GM18517 (cell line): ENCODE measurements around the gene CSF1.
"Not testable (repeated sequence)": the region's sequence is repeated elsewhere in the genome, so short reads cannot be mapped to it uniquely, and the experiment has no call there.

Experiments
- ATAC-seq: cut with Tn5 transposase; IDR thresholded peaks from one replicate; pipeline ENCODE4 v1.9.1; 2021; ENCODE audit warnings: mild to moderate bottlenecking, moderate library complexity; ENCODE audit not compliant: unreplicated experiment

Gene CSF1, protein sequence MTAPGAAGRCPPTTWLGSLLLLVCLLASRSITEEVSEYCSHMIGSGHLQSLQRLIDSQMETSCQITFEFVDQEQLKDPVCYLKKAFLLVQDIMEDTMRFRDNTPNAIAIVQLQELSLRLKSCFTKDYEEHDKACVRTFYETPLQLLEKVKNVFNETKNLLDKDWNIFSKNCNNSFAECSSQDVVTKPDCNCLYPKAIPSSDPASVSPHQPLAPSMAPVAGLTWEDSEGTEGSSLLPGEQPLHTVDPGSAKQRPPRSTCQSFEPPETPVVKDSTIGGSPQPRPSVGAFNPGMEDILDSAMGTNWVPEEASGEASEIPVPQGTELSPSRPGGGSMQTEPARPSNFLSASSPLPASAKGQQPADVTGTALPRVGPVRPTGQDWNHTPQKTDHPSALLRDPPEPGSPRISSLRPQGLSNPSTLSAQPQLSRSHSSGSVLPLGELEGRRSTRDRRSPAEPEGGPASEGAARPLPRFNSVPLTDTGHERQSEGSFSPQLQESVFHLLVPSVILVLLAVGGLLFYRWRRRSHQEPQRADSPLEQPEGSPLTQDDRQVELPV

DNA sequence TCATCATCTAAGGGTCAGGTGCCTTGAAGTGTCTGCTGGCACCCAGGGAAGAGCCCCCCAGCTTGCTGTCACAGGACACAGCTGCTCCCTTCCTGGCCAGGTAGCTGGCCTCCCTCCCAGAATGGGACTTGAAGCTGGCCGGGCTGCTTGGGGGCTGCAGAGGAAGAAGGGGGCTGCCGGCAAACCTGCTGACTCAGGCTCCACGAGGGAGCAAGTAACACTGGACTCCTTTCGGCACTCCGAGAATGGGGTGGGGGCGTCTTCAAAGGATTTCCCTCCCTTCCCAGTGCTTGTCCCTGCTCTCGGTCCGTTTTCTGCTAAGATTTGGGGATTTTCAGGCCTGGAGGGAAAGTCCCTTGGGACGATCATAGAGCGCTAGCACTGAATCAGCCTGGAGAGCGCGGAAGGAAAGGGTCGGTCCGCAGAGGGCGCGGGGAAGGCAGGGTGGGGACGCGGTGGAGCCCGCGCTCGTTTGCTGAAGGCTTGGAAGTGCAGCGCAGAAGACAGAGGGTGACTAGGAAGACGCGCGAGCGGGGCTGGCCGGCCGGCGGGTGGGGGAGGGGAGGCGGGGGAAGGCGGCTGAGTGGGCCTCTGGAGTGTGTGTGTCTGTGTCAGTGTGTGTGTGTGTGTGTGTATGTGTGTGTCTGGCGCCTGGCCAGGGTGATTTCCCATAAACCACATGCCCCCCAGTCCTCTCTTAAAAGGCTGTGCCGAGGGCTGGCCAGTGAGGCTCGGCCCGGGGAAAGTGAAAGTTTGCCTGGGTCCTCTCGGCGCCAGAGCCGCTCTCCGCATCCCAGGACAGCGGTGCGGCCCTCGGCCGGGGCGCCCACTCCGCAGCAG, at the start of gene CSF1:
TSS of gene CSF1 (plus strand) at position 727 of the 840 bp plus-strand sequence. CDS start 175 bp downstream, outside the sequence.
- ATAC-seq = no peak

DNA sequence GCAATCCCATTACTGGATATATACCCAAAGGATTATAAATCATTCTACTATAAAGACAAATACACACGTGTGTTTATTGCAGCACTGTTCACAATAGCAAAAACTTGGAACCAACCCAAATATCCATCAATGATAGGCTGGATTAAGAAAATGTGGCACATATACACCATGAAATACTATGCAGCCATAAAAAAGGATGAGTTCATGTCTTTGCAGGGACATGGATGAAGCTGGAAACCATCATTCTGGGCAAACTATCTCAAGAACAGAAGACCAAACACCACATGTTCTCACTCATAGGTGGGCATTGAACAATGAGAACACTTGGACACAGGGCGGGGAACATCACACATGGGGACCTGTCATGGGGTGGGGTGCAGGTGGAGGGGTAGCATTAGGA, 49.0 kb upstream of the CSF1 start:
- not testable (repeated sequence) for ATAC-seq

DNA sequence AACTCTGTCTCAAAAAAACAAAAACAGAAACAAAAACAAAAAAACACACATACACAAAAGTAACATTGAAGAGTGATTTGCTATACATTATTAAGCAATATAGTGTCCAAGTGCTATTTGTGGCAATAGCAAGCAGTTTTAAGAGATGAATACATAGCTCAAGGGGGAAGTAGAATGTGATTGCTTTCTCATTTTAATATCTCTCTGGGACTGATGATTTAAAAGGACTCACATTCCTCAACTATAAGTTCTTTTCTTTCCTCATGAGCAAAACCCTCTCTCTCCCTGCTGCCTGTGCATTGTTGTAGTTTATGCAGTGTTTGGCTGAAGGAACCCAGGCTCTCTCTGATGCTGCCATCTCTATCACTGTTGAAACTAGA, 47.0 kb upstream of the CSF1 start:
- no peak for ATAC-seq

DNA sequence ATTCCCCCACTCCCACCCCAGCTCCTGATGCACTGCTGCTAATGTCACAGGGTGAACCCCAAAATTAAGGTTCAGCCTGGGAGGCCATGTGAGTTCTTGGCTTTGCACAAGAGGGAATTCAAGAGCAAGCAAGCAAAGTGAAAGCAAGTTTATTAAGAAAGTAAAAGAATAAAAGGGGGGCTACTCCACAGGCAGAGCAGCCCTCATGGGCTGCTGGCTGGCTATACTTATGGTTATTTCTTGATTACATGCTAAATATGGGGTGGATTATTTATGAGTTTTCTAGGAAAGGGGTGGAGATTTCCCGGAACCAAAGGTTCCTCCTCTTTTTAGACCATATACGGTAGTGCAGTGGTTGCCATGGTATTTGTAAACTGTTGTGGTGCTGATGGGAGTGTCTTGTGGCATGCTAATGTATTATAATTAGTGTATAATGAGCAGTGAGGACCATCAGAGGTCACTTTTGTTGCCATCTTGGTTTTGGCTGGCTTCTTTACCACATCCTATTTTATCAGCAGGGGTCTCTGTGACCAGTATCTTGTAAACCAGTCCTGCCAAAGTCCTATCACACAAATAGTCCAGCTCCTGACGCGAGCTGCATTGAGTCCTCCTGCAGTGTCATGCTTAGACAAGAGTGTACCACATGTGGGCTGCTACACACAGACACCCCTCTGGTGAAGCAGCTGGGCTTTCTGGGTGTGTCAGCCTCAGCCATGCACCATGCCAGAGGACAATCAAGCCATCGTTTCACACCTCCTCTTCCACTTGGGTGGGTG, 46.4 kb upstream of the CSF1 start:
- ATAC-seq = no peak

DNA sequence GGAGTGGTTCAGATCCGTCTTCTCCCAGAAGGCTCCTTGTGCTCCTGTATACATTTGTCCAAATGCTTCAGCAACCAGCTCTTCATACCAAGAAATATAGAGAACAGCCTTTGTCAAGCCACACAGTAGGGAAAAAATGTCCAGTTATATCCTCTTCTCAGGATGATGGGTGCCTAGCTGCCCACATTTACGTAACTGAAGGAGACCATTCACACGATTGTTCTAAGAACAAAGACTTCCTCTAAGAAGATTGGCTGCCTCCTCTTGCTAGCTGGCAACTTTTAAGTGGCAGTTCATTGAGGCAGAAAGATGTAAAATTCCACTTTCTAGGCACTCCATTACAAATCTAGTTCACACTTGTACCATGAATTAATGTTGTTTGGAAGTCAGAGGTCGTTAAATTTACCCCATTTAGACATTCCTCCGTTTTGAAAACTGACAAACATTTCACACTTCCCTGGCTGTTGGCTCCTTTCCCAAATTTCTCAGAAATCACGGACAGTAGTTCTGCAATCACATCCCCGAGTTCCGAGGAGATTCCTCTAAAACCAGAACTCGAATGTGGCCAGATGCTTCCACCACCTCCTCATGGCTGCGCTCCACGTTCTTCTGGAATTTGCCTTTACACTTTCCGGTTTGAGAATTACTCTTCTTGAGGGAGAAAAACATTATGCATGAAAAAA, 45.6 kb upstream of the CSF1 start:
- ATAC-seq = no peak

DNA sequence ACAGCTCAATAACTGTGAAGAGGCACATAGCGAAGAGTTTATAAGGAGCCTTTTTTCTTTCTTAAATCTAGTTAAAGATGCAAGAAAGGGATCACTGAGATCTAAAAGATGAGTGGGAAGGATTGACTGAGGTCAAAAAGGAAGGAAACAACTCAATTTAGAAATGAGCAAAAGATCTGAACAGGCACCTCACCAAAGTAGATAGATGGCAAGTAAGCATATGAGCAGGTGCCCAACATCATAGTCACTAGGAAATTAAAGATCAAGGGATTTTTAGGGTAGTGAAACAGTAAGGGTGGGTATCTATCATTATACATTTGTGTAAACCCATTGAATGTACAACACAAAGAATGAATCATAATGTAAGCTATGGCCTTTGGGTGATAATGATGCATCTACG, 44.6 kb upstream of the CSF1 start:
- ATAC-seq = no peak

DNA sequence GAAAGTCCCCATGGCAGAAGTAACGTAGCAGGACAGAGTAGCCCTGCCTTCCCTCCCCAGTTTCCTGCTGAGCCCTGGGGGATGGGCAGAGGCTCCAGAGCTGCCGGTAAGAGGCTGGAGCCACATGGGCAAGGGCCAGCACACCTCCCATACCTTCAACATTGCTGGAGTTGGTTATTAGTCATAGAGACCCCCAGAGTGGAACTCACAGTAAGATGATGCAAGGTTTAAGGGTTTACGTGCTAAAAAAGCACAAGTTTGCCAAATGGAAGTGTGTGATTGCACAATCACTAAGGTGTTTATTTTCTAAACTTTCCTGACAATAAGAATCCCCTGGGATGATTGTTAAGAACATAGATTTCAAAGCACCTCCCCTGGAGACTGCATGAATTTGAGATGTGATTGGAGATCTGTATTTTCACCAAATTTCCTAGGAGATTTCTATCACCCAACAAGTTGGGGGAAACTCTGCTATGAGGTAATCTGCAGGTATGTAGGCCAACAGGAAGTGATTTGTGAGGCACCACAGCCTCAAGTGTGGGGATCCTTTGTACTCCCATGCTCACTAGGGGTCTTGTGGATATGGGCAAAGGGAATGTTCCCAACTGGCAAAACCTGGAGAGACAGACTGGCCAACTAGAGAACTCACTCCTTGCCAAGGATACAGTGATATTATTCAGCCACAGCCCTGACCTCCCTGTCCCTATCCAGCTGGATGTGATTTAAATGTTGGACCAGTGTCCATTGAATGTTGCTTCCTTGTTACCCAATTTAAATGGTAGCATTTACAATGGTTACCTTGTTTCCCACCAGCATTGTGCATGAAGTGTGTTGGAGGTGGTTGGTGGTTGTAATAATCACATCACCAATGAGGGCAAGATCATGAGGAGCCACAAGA, 37.1 kb upstream of the CSF1 start:
- no peak for ATAC-seq

DNA sequence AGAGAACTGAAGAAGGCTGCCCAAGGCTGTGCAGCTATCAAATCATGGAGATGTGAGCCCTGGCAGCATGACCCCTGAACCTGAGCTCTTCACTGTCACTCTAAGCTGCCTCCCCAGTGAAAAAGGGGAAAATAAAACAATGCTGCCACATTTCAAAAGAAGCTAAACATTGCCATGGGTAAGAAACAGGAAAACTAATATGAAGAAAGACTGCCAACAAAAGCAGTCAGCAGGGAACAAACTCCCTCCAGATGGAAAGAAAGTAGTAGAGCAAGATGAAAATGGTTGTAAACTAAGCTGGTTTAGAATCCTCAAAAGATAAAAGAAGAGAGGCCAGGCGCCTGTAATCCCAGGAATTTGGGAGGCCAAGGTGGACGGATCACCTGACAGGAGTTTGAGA, 36.2 kb upstream of the CSF1 start:
- ATAC-seq = no peak

DNA sequence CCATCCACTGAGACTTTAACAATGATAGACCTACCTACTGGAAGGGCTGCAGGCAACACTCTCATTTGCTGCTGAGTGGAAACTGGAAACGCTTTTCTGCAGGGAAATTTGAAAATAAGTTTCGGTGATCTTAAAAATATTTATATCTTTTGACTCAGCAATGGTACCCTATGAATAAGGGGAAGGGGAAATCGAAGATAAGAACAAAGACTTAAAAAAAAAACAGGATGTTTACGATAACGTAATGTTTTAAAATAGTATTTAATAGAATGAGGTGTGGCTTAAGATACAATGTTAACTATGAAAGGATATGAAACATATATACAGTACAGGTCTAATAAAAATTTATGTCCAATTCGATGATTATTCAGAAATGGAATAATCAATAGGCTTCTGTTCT, 34.8 kb upstream of the CSF1 start:
- no peak for ATAC-seq

DNA sequence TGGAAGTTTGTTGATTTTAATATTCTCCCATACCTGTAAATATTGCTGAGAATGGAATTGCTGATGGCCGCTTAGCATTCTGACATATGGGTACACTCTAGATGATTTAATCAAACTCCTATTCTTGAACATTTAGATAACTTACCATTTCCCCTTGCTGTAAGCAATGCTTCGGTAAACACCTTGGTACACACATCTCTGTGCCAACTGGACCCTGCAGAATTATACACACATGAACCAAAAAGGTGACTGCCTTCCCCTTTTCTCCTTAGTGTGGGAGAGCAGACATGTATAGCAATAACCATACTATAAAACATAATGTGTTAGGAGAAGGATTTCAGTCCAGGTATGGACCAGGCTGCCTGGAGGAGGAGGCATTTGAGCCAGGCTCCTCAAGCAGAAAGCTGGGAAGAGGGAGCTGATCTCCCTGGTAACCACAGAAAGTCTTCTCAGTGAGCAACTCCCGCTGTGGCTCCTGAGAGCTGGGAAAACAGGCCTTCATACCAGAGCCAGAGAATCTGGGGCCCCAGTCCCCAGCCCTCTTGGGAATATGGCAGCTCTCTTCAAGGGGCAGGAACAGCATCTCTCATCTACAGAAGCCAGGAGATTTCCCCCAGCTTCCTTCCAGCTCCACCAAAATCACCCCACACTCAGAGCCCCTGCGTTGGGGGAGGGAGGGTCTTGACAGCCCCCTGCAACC, 33.9 kb upstream of the CSF1 start:
- ATAC-seq = no peak

DNA sequence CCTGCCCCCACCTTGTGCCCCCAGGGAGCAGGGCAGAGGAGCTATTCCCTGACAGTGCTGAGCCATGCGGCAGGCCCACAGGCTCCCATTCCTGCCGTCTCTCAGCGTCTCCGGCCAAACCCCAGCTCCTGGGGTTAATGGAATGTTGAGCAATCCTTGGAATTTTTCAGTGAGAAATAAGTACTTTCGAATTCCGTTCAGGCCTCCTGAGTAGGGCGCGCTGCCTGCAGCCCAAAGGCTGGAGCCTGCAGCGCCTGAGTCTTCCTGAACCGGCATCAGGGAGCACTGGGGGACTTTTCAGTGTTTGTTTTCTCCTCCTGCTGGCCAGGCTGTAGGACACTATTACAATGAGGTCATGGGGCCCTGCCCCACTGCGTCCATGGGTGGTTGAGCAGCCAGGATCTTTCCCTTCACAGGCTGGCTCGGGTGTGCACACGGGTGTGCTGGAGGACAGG, 33.3 kb upstream of the CSF1 start:
- ATAC-seq = no peak

DNA sequence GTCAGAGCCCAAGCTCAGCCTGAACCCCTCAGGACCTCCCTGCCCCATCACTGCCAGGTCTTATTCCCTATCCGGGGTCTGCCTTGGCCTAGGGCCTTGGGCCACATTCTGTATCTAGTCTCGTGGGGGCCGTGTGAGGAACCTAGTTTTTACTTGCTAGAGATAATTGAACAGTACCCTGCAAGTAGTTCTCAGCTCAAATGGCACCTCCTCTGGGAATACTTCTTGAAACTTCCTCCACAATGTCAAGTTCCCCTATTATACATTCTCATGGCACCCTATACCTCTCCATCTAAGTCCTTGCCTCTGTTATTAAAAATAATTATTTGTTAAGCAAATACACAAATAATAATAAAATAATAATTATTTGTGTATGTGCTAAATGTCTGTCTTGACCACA, 32.9 kb upstream of the CSF1 start:
- ATAC-seq = no peak

DNA sequence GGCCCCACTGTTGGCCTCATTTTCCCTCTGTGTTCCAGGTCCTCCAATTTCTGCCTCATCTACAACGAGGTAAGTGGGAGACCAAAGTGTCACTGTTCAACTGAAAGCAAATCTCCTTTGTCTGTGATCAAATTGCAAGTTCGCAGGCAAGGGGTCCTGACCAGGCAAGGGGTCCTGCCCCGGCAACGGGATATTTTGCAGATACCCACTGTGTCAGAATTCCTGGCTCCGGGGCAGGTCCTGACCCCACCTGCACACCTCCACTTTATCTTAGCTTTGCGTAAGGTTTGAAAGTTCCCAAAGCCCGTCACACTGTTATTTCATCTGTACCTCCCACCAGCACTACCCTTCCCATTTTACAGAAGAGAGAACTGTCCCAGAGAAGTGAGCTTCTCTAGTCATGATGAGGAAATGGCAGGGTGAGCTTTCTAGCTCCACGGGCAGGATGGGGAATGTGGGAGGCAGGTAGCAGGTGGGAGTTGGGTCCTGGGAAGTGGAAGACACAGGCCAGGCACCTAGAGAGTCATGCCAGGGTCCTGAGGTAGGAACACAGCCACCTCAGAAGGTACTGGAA, 32.0 kb upstream of the CSF1 start:
- ATAC-seq = no peak

DNA sequence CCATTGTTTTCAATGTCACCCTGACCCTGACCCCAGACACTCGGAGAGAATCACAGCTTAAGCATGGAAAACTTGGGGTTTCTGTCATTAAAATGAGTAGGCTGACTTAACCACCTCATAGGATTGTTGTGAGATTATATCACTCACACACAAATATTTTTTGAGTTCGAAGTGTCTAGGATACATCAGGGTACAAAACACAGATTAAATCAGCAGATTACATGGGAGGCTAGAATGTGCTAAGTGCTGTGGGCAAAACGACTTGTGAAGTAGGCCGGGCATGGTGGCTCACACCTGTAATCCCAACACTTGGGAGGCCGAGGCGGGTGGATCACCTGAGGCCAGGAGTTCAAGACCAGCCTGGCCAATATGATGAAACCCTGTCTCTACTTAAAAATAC, 31.3 kb upstream of the CSF1 start:
- not testable (repeated sequence) for ATAC-seq

DNA sequence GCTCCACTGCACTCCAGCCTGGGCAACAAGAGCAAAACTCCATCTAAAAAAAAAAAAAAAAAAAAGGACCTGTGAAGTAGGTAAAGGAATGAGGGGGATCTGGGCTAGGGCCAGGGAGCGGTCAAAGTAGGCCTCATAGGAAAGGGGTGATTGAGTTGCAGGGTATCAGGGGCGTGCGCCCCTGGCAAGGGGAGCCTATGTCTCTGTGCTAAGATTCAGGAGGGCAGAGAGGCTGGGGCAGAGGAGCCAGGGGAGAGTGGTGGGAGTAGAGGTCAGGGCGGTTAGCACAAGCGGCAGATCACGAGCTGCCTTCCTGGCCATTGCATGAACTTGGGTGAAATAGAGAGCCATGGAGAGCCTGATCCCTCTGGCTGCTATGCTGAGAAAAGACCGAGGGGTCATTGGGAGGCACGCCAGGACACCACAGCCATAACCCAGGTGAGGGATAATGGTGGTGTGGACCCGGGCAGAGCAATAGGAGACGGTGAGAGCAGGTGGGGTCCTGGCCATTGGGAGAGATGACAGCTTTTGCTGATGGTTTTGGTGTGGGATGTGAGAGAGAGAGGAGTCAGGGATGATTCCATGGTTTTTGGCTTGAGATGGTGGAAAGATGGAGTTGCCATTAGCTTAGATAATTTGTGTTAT, 30.6 kb upstream of the CSF1 start:
- ATAC-seq = no peak

DNA sequence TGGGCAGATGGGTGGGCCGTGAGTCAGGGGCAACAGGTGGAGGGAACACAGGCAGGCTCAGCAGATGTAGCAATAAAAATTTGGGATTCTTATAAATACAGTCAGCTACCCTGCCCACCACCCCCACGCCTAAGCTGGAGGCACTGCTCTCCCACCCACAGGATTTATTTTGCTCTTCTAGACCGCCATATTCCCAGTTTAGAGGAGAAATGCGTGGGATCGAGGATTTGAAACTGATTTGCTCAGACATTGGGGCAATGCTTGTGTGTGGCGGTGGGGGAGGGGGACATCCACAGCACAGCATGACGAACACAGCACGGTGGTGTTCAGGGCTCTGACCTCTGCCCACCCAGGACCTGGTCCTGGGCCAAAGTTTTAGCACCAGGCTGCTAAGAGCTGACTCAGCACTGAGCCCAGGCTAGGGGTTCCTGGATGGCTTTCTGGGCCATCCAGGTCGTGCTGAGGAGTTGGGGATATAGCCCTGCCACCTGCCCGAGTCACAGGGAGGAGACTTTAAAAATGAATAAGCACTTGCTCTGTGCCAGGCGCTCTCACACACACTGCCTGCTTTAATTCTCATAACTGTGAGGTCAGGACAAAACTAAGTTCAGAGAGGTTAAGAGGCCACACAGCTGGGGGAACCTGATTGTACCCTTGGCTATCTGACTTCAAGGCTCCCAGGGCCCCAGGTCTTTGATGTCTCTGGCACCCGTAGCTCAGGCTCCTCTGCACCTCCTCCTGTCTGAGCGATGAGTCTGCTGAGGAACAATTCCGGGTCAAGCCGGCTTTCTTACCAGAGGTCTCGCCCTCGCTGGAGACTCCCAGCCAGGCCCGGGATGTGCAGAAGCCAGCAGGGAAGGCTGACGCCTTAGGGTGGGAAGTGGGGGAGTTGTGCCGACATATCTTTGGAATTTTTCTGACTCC, 29.4 kb upstream of the CSF1 start:
- ATAC-seq = no peak

DNA sequence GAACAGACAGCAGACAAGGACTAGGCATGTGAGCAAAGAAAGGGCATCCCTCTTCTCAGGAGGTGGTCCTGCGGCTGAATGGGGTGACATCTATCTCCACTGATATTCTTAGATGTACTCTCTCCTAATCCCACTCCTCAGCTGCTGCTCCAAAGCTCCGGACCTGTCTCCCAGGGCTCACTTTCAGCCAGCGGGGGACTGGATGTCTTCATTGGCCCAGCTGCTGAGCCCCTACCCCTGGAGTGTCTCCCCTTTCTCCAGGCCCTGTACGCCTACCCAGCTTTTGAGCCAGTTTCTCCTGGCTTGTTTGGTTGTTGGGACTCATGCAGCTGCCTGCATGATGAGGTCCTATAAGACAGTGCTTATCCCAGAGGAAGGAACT, 28.8 kb upstream of the CSF1 start:
- ATAC-seq = no peak
